Measurements from ENCODE around the gene ADAM29.

DNA sequence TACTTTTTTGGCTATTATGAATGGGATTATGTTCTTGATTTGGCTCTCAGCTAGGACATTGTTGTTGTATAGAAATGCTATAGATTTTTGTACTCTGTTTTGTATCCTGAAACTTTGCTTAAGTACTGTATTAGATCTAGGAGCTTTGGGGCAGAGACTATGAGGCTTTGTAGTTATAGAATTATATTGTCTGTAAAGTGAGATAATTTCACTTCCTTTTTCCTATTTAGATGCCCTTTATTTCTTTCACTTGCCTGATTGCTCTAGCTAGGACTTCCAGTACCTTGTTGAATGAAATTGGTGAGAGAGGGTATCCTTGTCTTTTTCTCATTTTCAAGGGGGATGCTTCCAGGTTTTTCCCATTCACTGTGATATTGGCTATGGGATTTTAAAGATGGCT, 28.1 kb downstream of the ADAM29 start:
- TF ChIP-seq, protein P1, sequence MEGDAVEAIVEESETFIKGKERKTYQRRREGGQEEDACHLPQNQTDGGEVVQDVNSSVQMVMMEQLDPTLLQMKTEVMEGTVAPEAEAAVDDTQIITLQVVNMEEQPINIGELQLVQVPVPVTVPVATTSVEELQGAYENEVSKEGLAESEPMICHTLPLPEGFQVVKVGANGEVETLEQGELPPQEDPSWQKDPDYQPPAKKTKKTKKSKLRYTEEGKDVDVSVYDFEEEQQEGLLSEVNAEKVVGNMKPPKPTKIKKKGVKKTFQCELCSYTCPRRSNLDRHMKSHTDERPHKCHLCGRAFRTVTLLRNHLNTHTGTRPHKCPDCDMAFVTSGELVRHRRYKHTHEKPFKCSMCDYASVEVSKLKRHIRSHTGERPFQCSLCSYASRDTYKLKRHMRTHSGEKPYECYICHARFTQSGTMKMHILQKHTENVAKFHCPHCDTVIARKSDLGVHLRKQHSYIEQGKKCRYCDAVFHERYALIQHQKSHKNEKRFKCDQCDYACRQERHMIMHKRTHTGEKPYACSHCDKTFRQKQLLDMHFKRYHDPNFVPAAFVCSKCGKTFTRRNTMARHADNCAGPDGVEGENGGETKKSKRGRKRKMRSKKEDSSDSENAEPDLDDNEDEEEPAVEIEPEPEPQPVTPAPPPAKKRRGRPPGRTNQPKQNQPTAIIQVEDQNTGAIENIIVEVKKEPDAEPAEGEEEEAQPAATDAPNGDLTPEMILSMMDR (conservative IDR thresholded peaks at IDR 0.05; ENCODE audit: low read length) = no peak
- TF ChIP-seq EZH2phosphoT487 (IDR thresholded peaks at IDR 0.05; ENCODE audit: borderline replicate concordance) = no peak

Measured in Loucy (cell line).